ENCODE data around the gene NFATC3. TPM values are rescaled to one million over a fixed set of nuclear protein-coding genes. Genes with fewer than 3 reads are reported as not detected.

Gene NFATC3
- polyA plus RNA-seq, 3 donors, result 14.3 to 21.8 (median 15.8) TPM

DNA sequence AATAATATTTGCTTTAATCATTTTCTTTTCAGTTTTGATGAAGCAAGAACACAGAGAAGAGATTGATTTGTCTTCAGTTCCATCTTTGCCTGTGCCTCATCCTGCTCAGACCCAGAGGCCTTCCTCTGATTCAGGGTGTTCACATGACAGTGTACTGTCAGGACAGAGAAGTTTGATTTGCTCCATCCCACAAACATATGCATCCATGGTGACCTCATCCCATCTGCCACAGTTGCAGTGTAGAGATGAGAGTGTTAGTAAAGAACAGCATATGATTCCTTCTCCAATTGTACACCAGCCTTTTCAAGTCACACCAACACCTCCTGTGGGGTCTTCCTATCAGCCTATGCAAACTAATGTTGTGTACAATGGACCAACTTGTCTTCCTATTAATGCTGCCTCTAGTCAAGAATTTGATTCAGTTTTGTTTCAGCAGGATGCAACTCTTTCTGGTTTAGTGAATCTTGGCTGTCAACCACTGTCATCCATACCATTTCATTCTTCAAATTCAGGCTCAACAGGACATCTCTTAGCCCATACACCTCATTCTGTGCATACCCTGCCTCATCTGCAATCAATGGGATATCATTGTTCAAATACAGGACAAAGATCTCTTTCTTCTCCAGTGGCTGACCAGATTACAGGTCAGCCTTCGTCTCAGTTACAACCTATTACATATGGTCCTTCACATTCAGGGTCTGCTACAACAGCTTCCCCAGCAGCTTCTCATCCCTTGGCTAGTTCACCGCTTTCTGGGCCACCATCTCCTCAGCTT is 105.8 kb downstream of the NFATC3 start:
- Histone ChIP-seq H3K79me2 (ENCODE audit: insufficient read depth, low read length) (peaks cover 4% of the 10 kb centered on the region), H3K36me3 (replicated peaks in 1 of 2; ENCODE audit: control insufficient read depth in 1 of 2, insufficient read depth in 2 of 2, low read length in 2 of 2) (peaks cover 42 to 87% of the 10 kb centered on the region in 2 donors), H3K4me1 (ENCODE audit: control insufficient read depth in 1 of 2, insufficient read depth in 2 of 2, low read length in 2 of 2) (peaks cover 0 to 6% of the 10 kb centered on the region in 2 donors), H2AFZ (ENCODE audit: insufficient read depth, low read depth, low read length, poor library complexity, severe bottlenecking) (no peak overlapping the region), H3K9me3 (replicated peaks in 1 of 2; ENCODE audit: control insufficient read depth in 1 of 2, insufficient read depth in 1 of 2, low read length in 2 of 2) (no peaks in the 10 kb centered on the region), H3K27me3 (ENCODE audit: control insufficient read depth in 2 of 2, insufficient read depth in 2 of 2, low read length in 2 of 2) (no peaks in the 10 kb centered on the region), H3K9ac (ENCODE audit: insufficient read depth, low read length, poor library complexity, severe bottlenecking) (no peak overlapping the region), H3K27ac (ENCODE audit: low read depth in 1 of 2, low read length in 2 of 2) (peak overlapping the region in 1 of 2 donors; percentile 29), H3K4me3 (replicated peaks in 1 of 3; ENCODE audit: low read depth in 2 of 3, low read length in 3 of 3) (no peak overlapping the region), H3K4me2 (replicated peaks; ENCODE audit: extremely low read depth, low read length, poor library complexity, severe bottlenecking) (no peak overlapping the region), H4K20me1 (ENCODE audit: insufficient read depth, low read length) (peaks cover 30% of the 10 kb centered on the region)
- Mint-ChIP-seq H3K4me1 (peaks cover 3% of the 10 kb centered on the region), H3K27ac (peak overlapping the region in 6 of 7 donors; percentile 12 to 61 (median 30)), H3K9me3 (peaks cover 0 to 4% (median 0%) of the 10 kb centered on the region in 7 donors), H3K4me3 (no peak overlapping the region), H3K27me3 (ENCODE audit: low read depth in 3 of 3) (no peaks in the 10 kb centered on the region), H3K36me3 (peaks cover 40 to 74% of the 10 kb centered on the region in 2 donors)
- DNase-seq, result no peak
- TF ChIP-seq, protein P1, sequence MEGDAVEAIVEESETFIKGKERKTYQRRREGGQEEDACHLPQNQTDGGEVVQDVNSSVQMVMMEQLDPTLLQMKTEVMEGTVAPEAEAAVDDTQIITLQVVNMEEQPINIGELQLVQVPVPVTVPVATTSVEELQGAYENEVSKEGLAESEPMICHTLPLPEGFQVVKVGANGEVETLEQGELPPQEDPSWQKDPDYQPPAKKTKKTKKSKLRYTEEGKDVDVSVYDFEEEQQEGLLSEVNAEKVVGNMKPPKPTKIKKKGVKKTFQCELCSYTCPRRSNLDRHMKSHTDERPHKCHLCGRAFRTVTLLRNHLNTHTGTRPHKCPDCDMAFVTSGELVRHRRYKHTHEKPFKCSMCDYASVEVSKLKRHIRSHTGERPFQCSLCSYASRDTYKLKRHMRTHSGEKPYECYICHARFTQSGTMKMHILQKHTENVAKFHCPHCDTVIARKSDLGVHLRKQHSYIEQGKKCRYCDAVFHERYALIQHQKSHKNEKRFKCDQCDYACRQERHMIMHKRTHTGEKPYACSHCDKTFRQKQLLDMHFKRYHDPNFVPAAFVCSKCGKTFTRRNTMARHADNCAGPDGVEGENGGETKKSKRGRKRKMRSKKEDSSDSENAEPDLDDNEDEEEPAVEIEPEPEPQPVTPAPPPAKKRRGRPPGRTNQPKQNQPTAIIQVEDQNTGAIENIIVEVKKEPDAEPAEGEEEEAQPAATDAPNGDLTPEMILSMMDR (IDR thresholded peaks at IDR 0.05), result no peak
- intact Hi-C loops (cut with micrococcal nuclease), result no loop called here
- WGBS (ENCODE audit: insufficient coverage), result 100% methylated on average over 2 of the region's 2 CpGs

DNA sequence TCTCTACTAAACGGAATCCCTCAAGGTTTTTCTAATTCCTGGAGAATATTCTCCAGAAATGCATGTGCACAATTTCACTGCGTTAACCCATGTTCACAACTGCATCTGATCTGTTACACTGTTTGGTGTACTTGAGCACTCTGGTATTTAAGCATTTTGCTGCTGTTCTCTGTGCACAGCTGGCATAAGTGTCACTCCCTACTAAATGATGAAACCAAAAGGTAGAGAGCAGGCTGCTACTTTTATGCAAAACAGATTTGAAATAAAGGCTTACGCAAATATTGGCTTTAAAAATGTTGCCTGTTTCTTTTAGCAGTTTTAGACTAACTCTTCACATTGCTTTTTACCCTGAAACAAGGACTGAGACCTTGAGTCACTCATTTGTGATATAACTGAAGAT is 109.1 kb downstream of the NFATC3 start:
- WGBS (ENCODE audit: insufficient coverage), result 93% methylated on average over 2 of the region's 3 CpGs
- peaks cover 21% of the 10 kb centered on the region for H4K20me1 ChIP-seq (ENCODE audit: insufficient read depth, low read length)
- TF ChIP-seq, protein P1 (IDR thresholded peaks at IDR 0.05), result no peak
- no peaks in the 10 kb centered on the region for H3K27me3 ChIP-seq (ENCODE audit: control insufficient read depth in 2 of 2, insufficient read depth in 2 of 2, low read length in 2 of 2)
- no peak overlapping the region for H3K4me2 ChIP-seq (replicated peaks; ENCODE audit: extremely low read depth, low read length, poor library complexity, severe bottlenecking)
- peaks cover 0 to 6% of the 10 kb centered on the region in 2 donors for H3K4me1 ChIP-seq (ENCODE audit: control insufficient read depth in 1 of 2, insufficient read depth in 2 of 2, low read length in 2 of 2)
- intact Hi-C loops (cut with micrococcal nuclease), result no loop called here
- H3K36me3 Mint-ChIP-seq, result peaks cover 34 to 55% of the 10 kb centered on the region in 2 donors
- H3K36me3 ChIP-seq (replicated peaks in 1 of 2; ENCODE audit: control insufficient read depth in 1 of 2, insufficient read depth in 2 of 2, low read length in 2 of 2), result peaks cover 32 to 67% of the 10 kb centered on the region in 2 donors
- no peaks in the 10 kb centered on the region for H3K9me3 ChIP-seq (replicated peaks in 1 of 2; ENCODE audit: control insufficient read depth in 1 of 2, insufficient read depth in 1 of 2, low read length in 2 of 2)
- H3K9ac ChIP-seq (ENCODE audit: insufficient read depth, low read length, poor library complexity, severe bottlenecking), result no peak overlapping the region
- H2AFZ ChIP-seq (ENCODE audit: insufficient read depth, low read depth, low read length, poor library complexity, severe bottlenecking), result no peak overlapping the region
- peak overlapping the region in 1 of 2 donors; percentile 28 for H3K27ac ChIP-seq (ENCODE audit: low read depth in 1 of 2, low read length in 2 of 2)
- peaks cover 3% of the 10 kb centered on the region for H3K4me1 Mint-ChIP-seq
- DNase-seq, result no peak
- H3K79me2 ChIP-seq (ENCODE audit: insufficient read depth, low read length), result peaks cover 4% of the 10 kb centered on the region
- H3K27me3 Mint-ChIP-seq (ENCODE audit: low read depth in 3 of 3), result no peaks in the 10 kb centered on the region
- no peaks in the 10 kb centered on the region for H3K9me3 Mint-ChIP-seq
- H3K27ac Mint-ChIP-seq, result no peak overlapping the region
- no peak overlapping the region for H3K4me3 Mint-ChIP-seq
- H3K4me3 ChIP-seq (replicated peaks in 1 of 3; ENCODE audit: low read depth in 2 of 3, low read length in 3 of 3), result no peak overlapping the region

All from CD14-positive monocyte (primary cell).